Neural cell (in vitro differentiated cells): ENCODE measurements around the gene CRYM.
"Not testable (repeated sequence)": the region's sequence is repeated elsewhere in the genome, so short reads cannot be mapped to it uniquely, and the experiment has no call there.

ENCODE experiments used
- CTCF ChIP-seq: fragments of 450-650 bp; IDR thresholded peaks from 2 replicates; pipeline ENCODE4 v1.5.1; 2014; ENCODE audit warnings: antibody characterized with exemption, mild to moderate bottlenecking, moderate library complexity; ENCODE audit not compliant: poor library complexity, severe bottlenecking
- EZH2 ChIP-seq: fragments of 200-600, 300-800 bp; shearing (Covaris generic), sonication (generic); IDR thresholded peaks from 2 replicates; pipeline ENCODE4 v1.6.1; 2014; ENCODE audit warnings: antibody characterized with exemption, low read length, borderline replicate concordance, mild to moderate bottlenecking; ENCODE audit not compliant: insufficient read depth, poor library complexity, severe bottlenecking
- POLR2AphosphoS5 ChIP-seq: IDR thresholded peaks from 2 replicates; pipeline ENCODE4 v1.6.1; 2012

- not testable (repeated sequence) for TF ChIP-seq CTCF, POLR2AphosphoS5, EZH2
Observed at GRCh38 chr16:21312863-21313372, 34.8 kb upstream of the CRYM start.
